Stimulated activated CD4-positive, alpha-beta T cell treated with anti-CD3 and anti-CD28 coated beads, Interleukin-2, amount 100 ng/mL, for 24 hours (primary cell): Measurements from ENCODE around the gene FZD2.

ENCODE experiments used
- DNase-seq, 2 donors: peaks; one replicate each; pipeline ENCODE4 v3.0.0-alpha.2; 2020

Gene FZD2

DNA sequence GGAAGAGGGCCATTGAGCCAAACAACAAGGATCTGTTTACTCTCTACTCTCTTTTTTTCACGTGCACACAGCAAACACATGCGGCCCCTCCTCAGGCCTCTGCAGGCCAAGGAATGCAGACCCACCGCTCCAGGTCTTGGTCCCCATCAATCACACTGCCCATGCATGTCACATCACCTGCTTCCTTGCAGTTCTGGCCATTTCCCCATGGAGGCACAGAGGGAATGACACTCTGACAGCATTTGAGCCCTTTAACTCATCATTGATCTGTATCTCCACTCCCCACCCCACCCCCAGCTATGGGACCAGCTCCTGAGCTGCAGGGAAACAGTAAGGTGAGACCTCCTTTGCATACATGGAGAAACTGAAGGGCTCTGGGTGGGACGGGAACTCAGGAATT is 53.0 kb downstream of the FZD2 start:
- no peak for DNase-seq
